ENCODE data around the gene CAP2.
"Not testable (repeated sequence)": the region's sequence is repeated elsewhere in the genome, so short reads cannot be mapped to it uniquely, and the experiment has no call there.

Gene CAP2

GRCh38 chr6:17511580-17511979 is 118.2 kb downstream of the CAP2 start:
- Histone ChIP-seq H3K9ac (ENCODE audit: low read depth, low read length) (no peak overlapping the region), H3K36me3 (ENCODE audit: control insufficient read depth, insufficient read depth, low read length) (no peaks in the 10 kb centered on the region), H3K9me3 (ENCODE audit: control insufficient read depth, insufficient read depth, low read length) (no peaks in the 10 kb centered on the region), H3K4me1 (ENCODE audit: control insufficient read depth, insufficient read depth, low read length) (no peaks in the 10 kb centered on the region), H3K27me3 (ENCODE audit: control insufficient read depth, insufficient read depth, low read length) (no peaks in the 10 kb centered on the region), H3K4me3 (ENCODE audit: low read depth, low read length) (no peak overlapping the region)

GRCh38 chr6:17519120-17519519 is 125.7 kb downstream of the CAP2 start:
- Histone ChIP-seq H3K27me3 (ENCODE audit: control insufficient read depth, insufficient read depth, low read length) (no peaks in the 10 kb centered on the region), H3K9ac (ENCODE audit: low read depth, low read length) (no peak overlapping the region), H3K36me3 (ENCODE audit: control insufficient read depth, insufficient read depth, low read length) (no peaks in the 10 kb centered on the region), H3K4me1 (ENCODE audit: control insufficient read depth, insufficient read depth, low read length) (no peaks in the 10 kb centered on the region), H3K9me3 (ENCODE audit: control insufficient read depth, insufficient read depth, low read length) (no peaks in the 10 kb centered on the region), H3K4me3 (ENCODE audit: low read depth, low read length) (no peak overlapping the region)

- no peak overlapping the region for H3K9ac ChIP-seq (ENCODE audit: low read depth, low read length)
- no peak overlapping the region for H3K4me3 ChIP-seq (ENCODE audit: low read depth, low read length)
- no peaks in the 10 kb centered on the region for H3K27me3 ChIP-seq (ENCODE audit: control insufficient read depth, insufficient read depth, low read length)
- H3K9me3 ChIP-seq (ENCODE audit: control insufficient read depth, insufficient read depth, low read length) = no peaks in the 10 kb centered on the region
- no peaks in the 10 kb centered on the region for H3K36me3 ChIP-seq (ENCODE audit: control insufficient read depth, insufficient read depth, low read length)
- H3K4me1 ChIP-seq (ENCODE audit: control insufficient read depth, insufficient read depth, low read length) = no peaks in the 10 kb centered on the region
Measured at GRCh38 chr6:17525637-17526036, 132.2 kb downstream of the CAP2 start.

- H3K9me3 ChIP-seq (ENCODE audit: control insufficient read depth, insufficient read depth, low read length) = no peaks in the 10 kb centered on the region
- no peak overlapping the region for H3K4me3 ChIP-seq (ENCODE audit: low read depth, low read length)
- no peak overlapping the region for H3K9ac ChIP-seq (ENCODE audit: low read depth, low read length)
- H3K36me3 ChIP-seq (ENCODE audit: control insufficient read depth, insufficient read depth, low read length) = no peaks in the 10 kb centered on the region
- no peaks in the 10 kb centered on the region for H3K4me1 ChIP-seq (ENCODE audit: control insufficient read depth, insufficient read depth, low read length)
- no peaks in the 10 kb centered on the region for H3K27me3 ChIP-seq (ENCODE audit: control insufficient read depth, insufficient read depth, low read length)
Measured at GRCh38 chr6:17527076-17527475, 133.7 kb downstream of the CAP2 start.

- no peaks in the 10 kb centered on the region for H3K4me1 ChIP-seq (ENCODE audit: control insufficient read depth, insufficient read depth, low read length)
- H3K27me3 ChIP-seq (ENCODE audit: control insufficient read depth, insufficient read depth, low read length) = no peaks in the 10 kb centered on the region
- H3K9me3 ChIP-seq (ENCODE audit: control insufficient read depth, insufficient read depth, low read length) = no peaks in the 10 kb centered on the region
- H3K36me3 ChIP-seq (ENCODE audit: control insufficient read depth, insufficient read depth, low read length) = no peaks in the 10 kb centered on the region
- no peak overlapping the region for H3K4me3 ChIP-seq (ENCODE audit: low read depth, low read length)
- H3K9ac ChIP-seq (ENCODE audit: low read depth, low read length) = no peak overlapping the region
Measured at GRCh38 chr6:17530321-17530835, 137.0 kb downstream of the CAP2 start.

- Histone ChIP-seq H3K4me3 (ENCODE audit: low read depth, low read length) (no peak overlapping the region), H3K36me3 (ENCODE audit: control insufficient read depth, insufficient read depth, low read length) (no peaks in the 10 kb centered on the region), H3K9ac (ENCODE audit: low read depth, low read length) (no peak overlapping the region), H3K9me3 (ENCODE audit: control insufficient read depth, insufficient read depth, low read length) (no peaks in the 10 kb centered on the region), H3K4me1 (ENCODE audit: control insufficient read depth, insufficient read depth, low read length) (no peaks in the 10 kb centered on the region), H3K27me3 (ENCODE audit: control insufficient read depth, insufficient read depth, low read length) (no peaks in the 10 kb centered on the region)
Measured at GRCh38 chr6:17536586-17536985, 143.2 kb downstream of the CAP2 start.

- Histone ChIP-seq H3K9me3 (ENCODE audit: control insufficient read depth, insufficient read depth, low read length) (no peaks in the 10 kb centered on the region), H3K9ac (ENCODE audit: low read depth, low read length) (no peak overlapping the region), H3K27me3 (ENCODE audit: control insufficient read depth, insufficient read depth, low read length) (no peaks in the 10 kb centered on the region), H3K36me3 (ENCODE audit: control insufficient read depth, insufficient read depth, low read length) (peaks cover 3% of the 10 kb centered on the region), H3K4me1 (ENCODE audit: control insufficient read depth, insufficient read depth, low read length) (no peaks in the 10 kb centered on the region), H3K4me3 (ENCODE audit: low read depth, low read length) (no peak overlapping the region)
Measured at GRCh38 chr6:17542243-17542642, 148.8 kb downstream of the CAP2 start.

GRCh38 chr6:17545681-17546080 is 152.3 kb downstream of the CAP2 start:
- H3K9ac ChIP-seq (ENCODE audit: low read depth, low read length); H3K4me1 ChIP-seq (ENCODE audit: control insufficient read depth, insufficient read depth, low read length); H3K27me3 ChIP-seq (ENCODE audit: control insufficient read depth, insufficient read depth, low read length); H3K9me3 ChIP-seq (ENCODE audit: control insufficient read depth, insufficient read depth, low read length); H3K36me3 ChIP-seq (ENCODE audit: control insufficient read depth, insufficient read depth, low read length); H3K4me3 ChIP-seq (ENCODE audit: low read depth, low read length): not testable (repeated sequence)

- H3K4me1 ChIP-seq (ENCODE audit: control insufficient read depth, insufficient read depth, low read length) = no peaks in the 10 kb centered on the region
- no peak overlapping the region for H3K9ac ChIP-seq (ENCODE audit: low read depth, low read length)
- H3K9me3 ChIP-seq (ENCODE audit: control insufficient read depth, insufficient read depth, low read length) = no peaks in the 10 kb centered on the region
- H3K4me3 ChIP-seq (ENCODE audit: low read depth, low read length) = no peak overlapping the region
- H3K36me3 ChIP-seq (ENCODE audit: control insufficient read depth, insufficient read depth, low read length) = no peaks in the 10 kb centered on the region
- H3K27me3 ChIP-seq (ENCODE audit: control insufficient read depth, insufficient read depth, low read length) = no peaks in the 10 kb centered on the region
Measured at GRCh38 chr6:17551383-17551958, 158.1 kb downstream of the CAP2 start.

GRCh38 chr6:17552861-17553260 is 159.5 kb downstream of the CAP2 start:
- no peaks in the 10 kb centered on the region for H3K27me3 ChIP-seq (ENCODE audit: control insufficient read depth, insufficient read depth, low read length)
- no peaks in the 10 kb centered on the region for H3K9me3 ChIP-seq (ENCODE audit: control insufficient read depth, insufficient read depth, low read length)
- no peaks in the 10 kb centered on the region for H3K4me1 ChIP-seq (ENCODE audit: control insufficient read depth, insufficient read depth, low read length)
- no peak overlapping the region for H3K9ac ChIP-seq (ENCODE audit: low read depth, low read length)
- H3K36me3 ChIP-seq (ENCODE audit: control insufficient read depth, insufficient read depth, low read length) = no peaks in the 10 kb centered on the region
- no peak overlapping the region for H3K4me3 ChIP-seq (ENCODE audit: low read depth, low read length)

- H3K9me3 ChIP-seq (ENCODE audit: control insufficient read depth, insufficient read depth, low read length) = no peaks in the 10 kb centered on the region
- no peaks in the 10 kb centered on the region for H3K27me3 ChIP-seq (ENCODE audit: control insufficient read depth, insufficient read depth, low read length)
- no peaks in the 10 kb centered on the region for H3K4me1 ChIP-seq (ENCODE audit: control insufficient read depth, insufficient read depth, low read length)
- H3K36me3 ChIP-seq (ENCODE audit: control insufficient read depth, insufficient read depth, low read length) = no peaks in the 10 kb centered on the region
- H3K4me3 ChIP-seq (ENCODE audit: low read depth, low read length) = no peak overlapping the region
- H3K9ac ChIP-seq (ENCODE audit: low read depth, low read length) = no peak overlapping the region
Measured at GRCh38 chr6:17556014-17556413, 162.6 kb downstream of the CAP2 start.

GRCh38 chr6:17562636-17563035 is 169.2 kb downstream of the CAP2 start:
- no peaks in the 10 kb centered on the region for H3K36me3 ChIP-seq (ENCODE audit: control insufficient read depth, insufficient read depth, low read length)
- H3K9ac ChIP-seq (ENCODE audit: low read depth, low read length) = no peak overlapping the region
- H3K27me3 ChIP-seq (ENCODE audit: control insufficient read depth, insufficient read depth, low read length) = no peaks in the 10 kb centered on the region
- no peak overlapping the region for H3K4me3 ChIP-seq (ENCODE audit: low read depth, low read length)
- H3K9me3 ChIP-seq (ENCODE audit: control insufficient read depth, insufficient read depth, low read length) = peaks cover 13% of the 10 kb centered on the region
- H3K4me1 ChIP-seq (ENCODE audit: control insufficient read depth, insufficient read depth, low read length) = no peaks in the 10 kb centered on the region
